ENCODE results near the gene CAAP1. TPM values are rescaled to one million over a fixed set of nuclear protein-coding genes. Genes with fewer than 3 reads are reported as not detected.

The CAAP1 gene
- total and polyA plus RNA-seq, 2 of the 8 experiments (the other 6 are each of a cell fraction or from before 2014, with no cell fraction given), result 9.5 to 36.7 TPM

DNA sequence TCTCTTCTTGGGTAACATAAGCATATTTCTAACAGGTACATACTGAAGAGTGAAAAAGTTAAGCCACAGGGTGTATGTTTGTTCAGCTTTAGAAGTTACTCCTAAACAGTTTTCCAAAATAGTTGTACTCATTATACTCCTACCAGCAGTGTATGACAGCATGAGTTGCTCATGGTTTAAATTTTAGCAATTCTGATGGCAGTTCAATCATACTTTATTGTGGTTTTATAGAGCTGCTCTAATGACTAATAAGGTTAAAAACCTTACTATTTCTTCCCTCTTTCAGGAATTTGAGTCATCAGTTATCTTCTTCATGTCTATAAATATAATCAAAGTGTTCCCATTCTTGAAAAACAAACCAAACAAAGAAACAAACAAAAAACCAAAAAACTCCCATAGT is 81.5 kb downstream of the CAAP1 start (continued):
- no peak for TF ChIP-seq POU5F1 (IDR thresholded peaks at IDR 0.05; ENCODE audit: low read depth, low read length)

GRCh38 chr9:26809795-26810194 is 82.8 kb downstream of the CAAP1 start:
- Histone ChIP-seq H3K27ac (ENCODE audit: low read depth, low read length) (no peak overlapping the region), H3K23ac (ENCODE audit: insufficient read length) (no peak overlapping the region), H3K4ac (replicated peaks; ENCODE audit: insufficient read length, low read depth, low read length) (no peak overlapping the region), H2BK15ac (ENCODE audit: low read length) (no peak overlapping the region), H2AFZ (ENCODE audit: low read length) (no peak overlapping the region), H3K79me1 (ENCODE audit: low read depth, low read length) (no peaks in the 10 kb centered on the region), H2BK5ac (ENCODE audit: low read depth, low read length) (no peak overlapping the region), H3K14ac (ENCODE audit: insufficient read length) (no peak overlapping the region), H4K8ac (ENCODE audit: extremely low read depth, insufficient read depth, low read length) (no peak overlapping the region), H3K23me2 (ENCODE audit: low read depth, low read length) (no peaks in the 10 kb centered on the region), H3K27me3 (replicated peaks in 1 of 4; ENCODE audit: control insufficient read depth in 3 of 4, extremely low read depth in 1 of 4, insufficient read depth in 3 of 4, low read length in 3 of 4) (no peaks in the 10 kb centered on the region), H4K20me1 (replicated peaks in 1 of 2; ENCODE audit: control insufficient read depth in 1 of 2, insufficient read depth in 2 of 2, low read length in 2 of 2) (no peaks in the 10 kb centered on the region), H3K9me3 (ENCODE audit: insufficient read depth in 2 of 2, low read depth in 1 of 2, low read length in 1 of 2) (no peaks in the 10 kb centered on the region), H4K91ac (replicated peaks; ENCODE audit: insufficient read length, low read length) (no peak overlapping the region), H3K36me3 (ENCODE audit: control insufficient read depth in 2 of 4, insufficient read depth in 4 of 4, low read length in 3 of 4) (no peaks in the 10 kb centered on the region), H3K9ac (replicated peaks in 1 of 4; ENCODE audit: extremely low read depth in 1 of 4, low read depth in 3 of 4, low read length in 3 of 4) (no peak overlapping the region), H2AK5ac (ENCODE audit: low read depth, low read length) (no peak overlapping the region), H3K4me1 (replicated peaks in 1 of 4; ENCODE audit: control insufficient read depth in 3 of 4, insufficient read depth in 4 of 4, low read length in 3 of 4) (no peaks in the 10 kb centered on the region), H3K4me3 (ENCODE audit: extremely low read depth in 1 of 4, insufficient read depth in 2 of 4, low read depth in 3 of 4, low read length in 4 of 4) (no peak overlapping the region), H3K56ac (replicated peaks; ENCODE audit: insufficient read length, low read depth, low read length) (no peak overlapping the region), H2BK120ac (replicated peaks; ENCODE audit: low read depth, low read length) (no peak overlapping the region), H3K79me2 (ENCODE audit: control insufficient read depth in 1 of 2, insufficient read depth in 2 of 2, low read length in 2 of 2) (no peaks in the 10 kb centered on the region), H3K4me2 (ENCODE audit: insufficient read depth in 1 of 2, low read depth in 2 of 2, low read length in 2 of 2) (no peak overlapping the region), H2BK20ac (ENCODE audit: low read length) (no peak overlapping the region), H2BK12ac (ENCODE audit: low read depth, low read length) (no peak overlapping the region), H4K5ac (ENCODE audit: insufficient read length, low read depth, low read length) (no peak overlapping the region), H3K18ac (ENCODE audit: extremely low read depth, low read length) (no peak overlapping the region)
- TF ChIP-seq PHF8 (conservative IDR thresholded peaks at IDR 0.05; ENCODE audit: low read depth, low read length) (no peak), BRCA1 (IDR thresholded peaks at IDR 0.05; ENCODE audit: low read depth, low read length) (no peak)
- 100% methylated on average over 1 of the region's 1 CpG; no CpG with 5 or more reads in 1 of the 2 experiments for WGBS, 2 experiments (ENCODE audit: extremely low coverage in 1 of 2, insufficient coverage in 1 of 2, insufficient read length in 1 of 2, insufficient replicate concordance in 2 of 2, low coverage in 1 of 2, low lambda C conversion rate in 2 of 2, missing lambda C conversion rate in 1 of 2)
- ChIA-PET POLR2A (ENCODE audit: partially characterized antibody) (no interaction called here), CTCF (ENCODE audit: partially characterized antibody) (no interaction called here)
- DNase-seq (ENCODE audit: low read depth in 1 of 2, low spot score in 2 of 2), result no peak
- no peak for FAIRE-seq
